Measurements from ENCODE around the gene GMPR2.
"Not testable (repeated sequence)": the region's sequence is repeated elsewhere in the genome, so short reads cannot be mapped to it uniquely, and the experiment has no call there.

Gene GMPR2

DNA sequence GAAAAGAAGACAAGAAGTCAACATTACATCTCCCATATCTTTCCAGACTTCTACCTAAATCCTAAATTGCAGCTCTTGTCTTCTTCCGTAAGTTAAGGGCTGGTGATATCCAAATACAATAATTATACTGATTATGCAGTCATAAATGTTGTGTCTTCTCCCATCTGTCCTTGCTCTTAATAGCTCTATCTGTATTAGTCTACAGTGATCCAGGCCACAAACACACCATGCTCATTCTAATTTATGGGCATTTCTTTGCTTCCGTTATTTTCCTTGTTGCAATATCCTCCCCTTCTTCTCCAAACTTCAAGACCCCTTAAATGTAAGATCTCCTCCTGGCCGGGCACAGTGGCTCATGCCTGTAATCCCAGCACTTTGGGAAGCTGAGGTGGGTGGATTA is 13.2 kb upstream of the GMPR2 start:
- TF ChIP-seq, protein P1, sequence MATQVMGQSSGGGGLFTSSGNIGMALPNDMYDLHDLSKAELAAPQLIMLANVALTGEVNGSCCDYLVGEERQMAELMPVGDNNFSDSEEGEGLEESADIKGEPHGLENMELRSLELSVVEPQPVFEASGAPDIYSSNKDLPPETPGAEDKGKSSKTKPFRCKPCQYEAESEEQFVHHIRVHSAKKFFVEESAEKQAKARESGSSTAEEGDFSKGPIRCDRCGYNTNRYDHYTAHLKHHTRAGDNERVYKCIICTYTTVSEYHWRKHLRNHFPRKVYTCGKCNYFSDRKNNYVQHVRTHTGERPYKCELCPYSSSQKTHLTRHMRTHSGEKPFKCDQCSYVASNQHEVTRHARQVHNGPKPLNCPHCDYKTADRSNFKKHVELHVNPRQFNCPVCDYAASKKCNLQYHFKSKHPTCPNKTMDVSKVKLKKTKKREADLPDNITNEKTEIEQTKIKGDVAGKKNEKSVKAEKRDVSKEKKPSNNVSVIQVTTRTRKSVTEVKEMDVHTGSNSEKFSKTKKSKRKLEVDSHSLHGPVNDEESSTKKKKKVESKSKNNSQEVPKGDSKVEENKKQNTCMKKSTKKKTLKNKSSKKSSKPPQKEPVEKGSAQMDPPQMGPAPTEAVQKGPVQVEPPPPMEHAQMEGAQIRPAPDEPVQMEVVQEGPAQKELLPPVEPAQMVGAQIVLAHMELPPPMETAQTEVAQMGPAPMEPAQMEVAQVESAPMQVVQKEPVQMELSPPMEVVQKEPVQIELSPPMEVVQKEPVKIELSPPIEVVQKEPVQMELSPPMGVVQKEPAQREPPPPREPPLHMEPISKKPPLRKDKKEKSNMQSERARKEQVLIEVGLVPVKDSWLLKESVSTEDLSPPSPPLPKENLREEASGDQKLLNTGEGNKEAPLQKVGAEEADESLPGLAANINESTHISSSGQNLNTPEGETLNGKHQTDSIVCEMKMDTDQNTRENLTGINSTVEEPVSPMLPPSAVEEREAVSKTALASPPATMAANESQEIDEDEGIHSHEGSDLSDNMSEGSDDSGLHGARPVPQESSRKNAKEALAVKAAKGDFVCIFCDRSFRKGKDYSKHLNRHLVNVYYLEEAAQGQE (IDR thresholded peaks at IDR 0.05; ENCODE audit: insufficient replicate concordance, low read depth) = no peak
- TF ChIP-seq, protein P2, sequence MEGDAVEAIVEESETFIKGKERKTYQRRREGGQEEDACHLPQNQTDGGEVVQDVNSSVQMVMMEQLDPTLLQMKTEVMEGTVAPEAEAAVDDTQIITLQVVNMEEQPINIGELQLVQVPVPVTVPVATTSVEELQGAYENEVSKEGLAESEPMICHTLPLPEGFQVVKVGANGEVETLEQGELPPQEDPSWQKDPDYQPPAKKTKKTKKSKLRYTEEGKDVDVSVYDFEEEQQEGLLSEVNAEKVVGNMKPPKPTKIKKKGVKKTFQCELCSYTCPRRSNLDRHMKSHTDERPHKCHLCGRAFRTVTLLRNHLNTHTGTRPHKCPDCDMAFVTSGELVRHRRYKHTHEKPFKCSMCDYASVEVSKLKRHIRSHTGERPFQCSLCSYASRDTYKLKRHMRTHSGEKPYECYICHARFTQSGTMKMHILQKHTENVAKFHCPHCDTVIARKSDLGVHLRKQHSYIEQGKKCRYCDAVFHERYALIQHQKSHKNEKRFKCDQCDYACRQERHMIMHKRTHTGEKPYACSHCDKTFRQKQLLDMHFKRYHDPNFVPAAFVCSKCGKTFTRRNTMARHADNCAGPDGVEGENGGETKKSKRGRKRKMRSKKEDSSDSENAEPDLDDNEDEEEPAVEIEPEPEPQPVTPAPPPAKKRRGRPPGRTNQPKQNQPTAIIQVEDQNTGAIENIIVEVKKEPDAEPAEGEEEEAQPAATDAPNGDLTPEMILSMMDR (IDR thresholded peaks at IDR 0.05; ENCODE audit: insufficient read depth, low read length) = no peak
- no peak for TF ChIP-seq SPI1 (IDR thresholded peaks at IDR 0.05; ENCODE audit: borderline replicate concordance, low read depth)
- no peak for TF ChIP-seq GABPA (IDR thresholded peaks at IDR 0.05; ENCODE audit: low read depth)
- TF ChIP-seq POLR2AphosphoS5 (IDR thresholded peaks at IDR 0.05; ENCODE audit: low read depth) = no peak
- Histone ChIP-seq H3K4me3 (replicated peaks; ENCODE audit: insufficient read depth, low read length) (no peak overlapping the region), H3K27ac (replicated peaks) (no peak overlapping the region), H3K27me3 (ENCODE audit: insufficient read depth, poor library complexity, severe bottlenecking) (no peaks in the 10 kb centered on the region)
- no peak for DNase-seq (ENCODE audit: low read depth in 1 of 2, low spot score in 1 of 2)

GRCh38 chr14:24222987-24223386 is 9.7 kb upstream of the GMPR2 start:
- not testable (repeated sequence) for DNase-seq (ENCODE audit: low read depth in 1 of 2, low spot score in 1 of 2); H3K4me3 ChIP-seq (replicated peaks; ENCODE audit: insufficient read depth, low read length); H3K27me3 ChIP-seq (ENCODE audit: insufficient read depth, poor library complexity, severe bottlenecking); H3K27ac ChIP-seq (replicated peaks)

DNA sequence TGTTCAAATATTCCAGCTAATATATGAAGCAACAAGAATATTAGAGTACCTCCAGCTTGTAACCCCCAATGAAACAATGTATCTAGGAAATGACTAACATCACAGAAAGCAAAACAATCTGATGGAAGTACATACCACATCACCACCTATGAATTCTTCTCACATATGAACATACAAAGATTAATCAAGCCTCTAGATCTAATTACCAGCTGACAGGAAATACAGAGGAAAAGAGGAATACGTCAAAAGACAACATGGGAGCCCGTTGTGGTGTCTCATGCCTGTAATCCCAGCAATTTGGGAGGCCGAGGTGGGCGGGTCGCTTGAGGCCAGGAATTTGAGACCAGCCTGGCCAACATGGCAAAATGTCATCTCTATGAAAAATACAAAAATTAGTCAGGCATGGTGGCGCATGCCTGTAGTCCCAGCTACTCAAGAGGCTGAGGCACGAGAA is 8.1 kb upstream of the GMPR2 start:
- DNase-seq (ENCODE audit: low read depth in 1 of 2, low spot score in 1 of 2) = no peak
- TF ChIP-seq, protein P1 (IDR thresholded peaks at IDR 0.05; ENCODE audit: insufficient replicate concordance, low read depth) = no peak
- TF ChIP-seq POLR2AphosphoS5 (IDR thresholded peaks at IDR 0.05; ENCODE audit: low read depth) (no peak), GABPA (IDR thresholded peaks at IDR 0.05; ENCODE audit: low read depth) (no peak), SPI1 (IDR thresholded peaks at IDR 0.05; ENCODE audit: borderline replicate concordance, low read depth) (no peak)
- TF ChIP-seq, protein P2 (IDR thresholded peaks at IDR 0.05; ENCODE audit: insufficient read depth, low read length) = no peak
- H3K27ac ChIP-seq (replicated peaks) = no peak overlapping the region
- no peaks in the 10 kb centered on the region for H3K27me3 ChIP-seq (ENCODE audit: insufficient read depth, poor library complexity, severe bottlenecking)
- no peak overlapping the region for H3K4me3 ChIP-seq (replicated peaks; ENCODE audit: insufficient read depth, low read length)

DNA sequence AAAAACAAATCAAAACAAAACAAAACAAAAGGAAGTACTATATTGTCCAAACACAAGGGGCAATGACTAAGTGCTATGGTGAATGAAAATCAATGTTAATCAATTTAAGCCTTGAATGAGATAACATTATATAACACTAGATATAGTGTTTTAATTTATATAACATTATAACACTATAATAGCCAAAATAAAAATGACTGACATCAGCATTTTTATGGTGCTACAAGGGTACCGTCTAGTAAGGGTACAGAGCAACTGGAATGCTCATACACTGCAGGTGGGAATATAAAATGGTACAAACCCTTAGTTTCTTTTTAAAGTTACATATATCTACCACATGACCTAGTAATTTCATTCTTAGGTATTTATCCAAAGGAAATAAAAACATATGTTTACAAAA is 6.3 kb upstream of the GMPR2 start:
- no peak for TF ChIP-seq POLR2AphosphoS5 (IDR thresholded peaks at IDR 0.05; ENCODE audit: low read depth)
- no peak for TF ChIP-seq GABPA (IDR thresholded peaks at IDR 0.05; ENCODE audit: low read depth)
- TF ChIP-seq, protein P2 (IDR thresholded peaks at IDR 0.05; ENCODE audit: insufficient read depth, low read length) = no peak
- TF ChIP-seq, protein P1 (IDR thresholded peaks at IDR 0.05; ENCODE audit: insufficient replicate concordance, low read depth) = no peak
- TF ChIP-seq SPI1 (IDR thresholded peaks at IDR 0.05; ENCODE audit: borderline replicate concordance, low read depth) = no peak
- no peak for DNase-seq (ENCODE audit: low read depth in 1 of 2, low spot score in 1 of 2)
- H3K27ac ChIP-seq (replicated peaks) = no peak overlapping the region
- H3K27me3 ChIP-seq (ENCODE audit: insufficient read depth, poor library complexity, severe bottlenecking) = no peaks in the 10 kb centered on the region
- no peak overlapping the region for H3K4me3 ChIP-seq (replicated peaks; ENCODE audit: insufficient read depth, low read length)

Measured in HL-60 (cell line).